ENCODE data around the gene AKT3.
A peak's percentile ranks its signal among the peaks of the same experiment; 100 is the strongest.
"Not testable (repeated sequence)": the region's sequence is repeated elsewhere in the genome, so short reads cannot be mapped to it uniquely, and the experiment has no call there.

AKT3 gene

GRCh38 chr1:243792891-243793290, 57.2 kb downstream of the AKT3 start:
- H3K4me3 ChIP-seq (ENCODE audit: low read length) = no peak overlapping the region

GRCh38 chr1:243792401-243792800, 57.6 kb downstream of the AKT3 start:
- DNase-seq (ENCODE audit: low read depth, low spot score) = no peak
- no peak overlapping the region for H3K4me3 ChIP-seq (ENCODE audit: low read length)

More at GRCh38 chr1:243792891-243793290, 57.2 kb downstream of the AKT3 start:
- DNase-seq (ENCODE audit: low read depth, low spot score) = no peak

GRCh38 chr1:243791586-243792267, 58.3 kb downstream of the AKT3 start:
- H3K4me3 ChIP-seq (ENCODE audit: low read length) = no peak overlapping the region
- no peak for DNase-seq (ENCODE audit: low read depth, low spot score)

- no peak for DNase-seq (ENCODE audit: low read depth, low spot score)
- no peak overlapping the region for H3K4me3 ChIP-seq (ENCODE audit: low read length)
Observed at GRCh38 chr1:243790404-243790803, 59.6 kb downstream of the AKT3 start.

GRCh38 chr1:243786531-243786930, 63.5 kb downstream of the AKT3 start:
- no peak for DNase-seq (ENCODE audit: low read depth, low spot score)
- H3K4me3 ChIP-seq (ENCODE audit: low read length) = no peak overlapping the region

GRCh38 chr1:243784506-243784905, 65.5 kb downstream of the AKT3 start:
- DNase-seq (ENCODE audit: low read depth, low spot score) = no peak
- H3K4me3 ChIP-seq (ENCODE audit: low read length) = no peak overlapping the region

GRCh38 chr1:243783714-243784113, 66.3 kb downstream of the AKT3 start:
- DNase-seq (ENCODE audit: low read depth, low spot score) = no peak
- no peak overlapping the region for H3K4me3 ChIP-seq (ENCODE audit: low read length)

GRCh38 chr1:243772361-243773050, 77.5 kb downstream of the AKT3 start:
- DNase-seq (ENCODE audit: low read depth, low spot score); H3K4me3 ChIP-seq (ENCODE audit: low read length): not testable (repeated sequence)

GRCh38 chr1:243770860-243771259, 79.2 kb downstream of the AKT3 start:
- DNase-seq (ENCODE audit: low read depth, low spot score) = no peak

GRCh38 chr1:243765676-243766075, 84.4 kb downstream of the AKT3 start:
- no peak for DNase-seq (ENCODE audit: low read depth, low spot score)

More at GRCh38 chr1:243770860-243771259, 79.2 kb downstream of the AKT3 start:
- no peak overlapping the region for H3K4me3 ChIP-seq (ENCODE audit: low read length)

GRCh38 chr1:243763806-243764205, 86.2 kb downstream of the AKT3 start:
- no peak overlapping the region for H3K4me3 ChIP-seq (ENCODE audit: low read length)
- DNase-seq (ENCODE audit: low read depth, low spot score) = no peak

More at GRCh38 chr1:243765676-243766075, 84.4 kb downstream of the AKT3 start:
- no peak overlapping the region for H3K4me3 ChIP-seq (ENCODE audit: low read length)

GRCh38 chr1:243758647-243759046, 91.4 kb downstream of the AKT3 start:
- no peak for DNase-seq (ENCODE audit: low read depth, low spot score)
- no peak overlapping the region for H3K4me3 ChIP-seq (ENCODE audit: low read length)

GRCh38 chr1:243756529-243756928, 93.5 kb downstream of the AKT3 start:
- H3K4me3 ChIP-seq (ENCODE audit: low read length) = no peak overlapping the region
- DNase-seq (ENCODE audit: low read depth, low spot score) = no peak

- no peak for DNase-seq (ENCODE audit: low read depth, low spot score)
- H3K4me3 ChIP-seq (ENCODE audit: low read length) = no peak overlapping the region
Observed at GRCh38 chr1:243754348-243754747, 95.7 kb downstream of the AKT3 start.

GRCh38 chr1:243751506-243751905, 98.5 kb downstream of the AKT3 start:
- H3K4me3 ChIP-seq (ENCODE audit: low read length) = no peak overlapping the region

GRCh38 chr1:243748706-243749283, 101.2 kb downstream of the AKT3 start:
- DNase-seq (ENCODE audit: low read depth, low spot score) = peak; percentile 73
- H3K4me3 ChIP-seq (ENCODE audit: low read length) = no peak overlapping the region

More at GRCh38 chr1:243751506-243751905, 98.5 kb downstream of the AKT3 start:
- DNase-seq (ENCODE audit: low read depth, low spot score) = no peak

- DNase-seq (ENCODE audit: low read depth, low spot score) = no peak
- no peak overlapping the region for H3K4me3 ChIP-seq (ENCODE audit: low read length)
Observed at GRCh38 chr1:243748227-243748626, 101.8 kb downstream of the AKT3 start.

GRCh38 chr1:243746751-243747150, 103.3 kb downstream of the AKT3 start:
- H3K4me3 ChIP-seq (ENCODE audit: low read length) = no peak overlapping the region
- no peak for DNase-seq (ENCODE audit: low read depth, low spot score)

- DNase-seq (ENCODE audit: low read depth, low spot score) = no peak
- H3K4me3 ChIP-seq (ENCODE audit: low read length) = no peak overlapping the region
Observed at GRCh38 chr1:243745356-243745755, 104.7 kb downstream of the AKT3 start.

GRCh38 chr1:243742819-243743218, 107.2 kb downstream of the AKT3 start:
- H3K4me3 ChIP-seq (ENCODE audit: low read length) = no peak overlapping the region
- no peak for DNase-seq (ENCODE audit: low read depth, low spot score)

Measured in Jurkat, Clone E6-1 (cell line).